ENCODE measurements around the gene RARRES1.

- TF ChIP-seq CTCF (IDR thresholded peaks at IDR 0.05; ENCODE audit: low read depth, low read length, poor library complexity, severe bottlenecking): no peak
- TF ChIP-seq EZH2phosphoT487 (IDR thresholded peaks at IDR 0.05; ENCODE audit: borderline replicate concordance, low read length): no peak
Measured at GRCh38 chr3:158660711-158661110, 71.5 kb downstream of the RARRES1 start.

Data from DOHH2 (cell line).